SIG-M5 treated with dmso at 0.1 percent for 504 hours (cell line): ENCODE data around the gene SLC51A.
A peak's percentile ranks its signal among the peaks of the same experiment; 100 is the strongest.

Experiments
- DNase-seq: peaks from one replicate; lab custom pipeline; 2025; ENCODE audit not compliant: unreplicated experiment; lab: John Stamatoyannopoulos, UW

SLC51A gene

GRCh38 chr3:196215493-196216020 lies 777 bp upstream of the SLC51A start:
- DNase-seq: no peak

GRCh38 chr3:196216681-196217211 lies 412 bp downstream of the SLC51A start:
- no peak for DNase-seq

DNA sequence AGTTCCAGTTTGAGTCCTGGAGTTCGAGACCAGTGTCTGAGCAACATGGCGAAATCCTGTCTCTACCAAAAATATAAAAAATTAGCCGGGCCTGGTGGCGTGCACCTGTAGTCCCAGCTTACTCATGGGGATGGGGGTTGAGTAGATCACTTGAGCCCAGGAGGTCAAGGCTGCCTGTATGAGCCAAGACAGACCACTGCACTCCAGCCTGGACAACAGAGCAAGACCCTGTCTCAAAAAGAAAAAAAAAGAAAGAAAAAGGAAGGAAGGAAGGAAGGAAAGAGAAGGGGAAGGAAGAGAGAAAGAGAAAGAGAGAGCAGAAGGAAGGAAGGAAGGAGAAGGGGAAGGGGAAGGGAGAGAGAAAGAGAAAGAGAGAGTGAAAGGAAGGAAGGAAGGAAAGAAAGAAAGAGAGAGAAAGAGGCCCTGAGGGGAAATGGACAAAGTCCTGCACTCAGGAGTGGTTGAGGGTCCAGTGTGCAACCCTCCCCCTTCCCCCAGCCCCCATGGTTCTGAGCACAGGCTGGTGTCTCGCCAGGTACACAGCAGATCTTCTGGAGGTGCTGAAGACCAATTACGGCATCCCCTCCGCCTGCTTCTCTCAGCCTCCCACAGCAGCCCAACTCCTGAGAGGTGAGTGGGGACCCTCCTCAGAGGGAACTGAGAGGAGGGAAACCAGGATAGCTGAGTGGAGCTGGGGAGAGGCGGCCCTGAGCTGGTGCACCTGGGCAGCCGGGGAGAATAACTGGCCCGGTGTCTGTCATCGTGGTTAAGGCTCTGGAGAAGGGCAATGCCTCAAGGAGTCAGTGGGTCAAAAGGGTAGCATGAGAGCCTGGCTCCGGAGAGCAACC lies 1.2 kb downstream of the SLC51A start:
- DNase-seq: no peak

- DNase-seq: peak; percentile 24
These were observed 1.9 kb downstream of the SLC51A start for GRCh38 chr3:196218155-196218712.

GRCh38 chr3:196219194-196219969 lies 3.0 kb downstream of the SLC51A start:
- DNase-seq: peak; percentile 95

GRCh38 chr3:196219970-196220311 lies 3.6 kb downstream of the SLC51A start:
- DNase-seq: no peak

GRCh38 chr3:196220587-196220986 lies 4.3 kb downstream of the SLC51A start:
- DNase-seq: peak; percentile 95

GRCh38 chr3:196220991-196221390 lies 4.7 kb downstream of the SLC51A start:
- peak; percentile 78 for DNase-seq

GRCh38 chr3:196222876-196223595 lies 6.7 kb downstream of the SLC51A start:
- no peak for DNase-seq

- DNase-seq: no peak
These were observed 8.8 kb downstream of the SLC51A start for GRCh38 chr3:196225086-196225485.

- DNase-seq: no peak
These were observed 9.5 kb downstream of the SLC51A start for GRCh38 chr3:196225763-196226364.

- DNase-seq: no peak
These were observed 10.8 kb downstream of the SLC51A start for GRCh38 chr3:196227121-196227561.

DNA sequence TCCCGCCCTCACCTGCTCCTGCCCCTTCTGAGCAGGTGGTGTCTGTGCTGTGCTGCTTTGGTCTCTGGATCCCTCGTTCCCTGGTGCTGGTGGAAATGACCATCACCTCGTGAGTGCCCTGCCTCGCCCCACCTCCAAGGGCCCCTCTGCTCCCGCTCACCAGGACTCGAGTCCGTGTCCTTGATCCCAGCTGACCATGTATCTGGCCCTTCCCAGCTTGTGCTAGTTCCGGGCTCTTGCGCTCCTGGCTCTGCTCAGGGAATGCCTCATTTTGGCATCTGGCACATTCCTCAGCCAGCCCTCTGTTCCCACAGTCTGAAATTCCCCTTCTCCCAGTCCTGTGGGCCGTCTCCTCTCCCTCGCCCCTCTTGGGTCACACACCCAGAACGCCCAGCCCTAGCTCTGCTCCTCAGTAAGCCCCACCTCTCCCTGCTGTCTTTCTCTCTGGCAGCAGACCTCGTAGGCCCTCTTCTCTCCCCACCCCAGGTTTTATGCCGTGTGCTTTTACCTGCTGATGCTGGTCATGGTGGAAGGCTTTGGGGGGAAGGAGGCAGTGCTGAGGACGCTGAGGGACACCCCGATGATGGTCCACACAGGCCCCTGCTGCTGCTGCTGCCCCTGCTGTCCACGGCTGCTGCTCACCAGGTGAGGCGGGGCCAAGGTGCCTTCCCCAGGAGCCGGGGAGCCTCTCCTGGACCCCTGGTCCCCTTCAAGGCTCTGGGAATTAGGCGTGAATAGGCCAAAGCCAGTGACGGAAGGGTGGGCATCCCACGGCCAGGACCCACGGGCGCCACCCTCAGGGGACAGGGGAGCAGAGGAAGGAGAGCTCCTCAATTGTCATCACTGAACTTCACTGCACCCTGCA lies 11.5 kb downstream of the SLC51A start:
- DNase-seq: no peak

- no peak for DNase-seq
These were observed 16.0 kb downstream of the SLC51A start for GRCh38 chr3:196232154-196232881.

GRCh38 chr3:196232882-196233251 lies 16.5 kb downstream of the SLC51A start:
- no peak for DNase-seq

DNA sequence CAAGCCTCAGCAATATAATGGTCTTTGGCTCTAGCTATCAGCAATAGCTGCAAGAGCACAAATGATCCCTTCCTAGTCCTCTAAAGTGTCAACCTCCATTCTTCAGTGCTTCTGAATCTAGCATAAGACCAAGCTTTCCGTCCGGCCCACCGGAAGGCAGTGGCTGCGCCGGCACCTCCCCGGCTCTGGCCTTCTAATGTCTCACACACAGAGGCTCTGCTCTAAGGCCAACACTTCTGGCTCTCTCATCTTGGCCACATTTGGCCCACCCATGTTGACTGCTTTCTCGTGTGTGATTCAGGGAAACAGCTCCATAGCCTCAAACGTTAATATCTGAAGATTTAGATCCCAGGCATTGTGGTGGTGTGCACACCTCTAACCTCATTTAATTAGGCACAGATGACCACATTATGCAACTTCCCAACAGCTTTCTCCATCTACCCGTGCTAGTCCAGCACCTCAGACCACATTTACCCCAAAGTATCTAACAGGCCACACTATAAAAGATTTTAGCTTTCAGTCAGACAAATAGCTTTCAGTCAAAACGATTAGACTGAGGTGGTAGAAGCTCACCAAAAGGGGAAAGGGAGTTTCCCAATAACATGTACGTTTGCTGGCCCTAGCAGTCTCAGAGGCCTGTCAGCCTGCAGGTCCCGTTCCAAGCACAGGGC lies 19.3 kb downstream of the SLC51A start:
- peak; percentile 19 for DNase-seq

GRCh38 chr3:196236223-196236622 lies 19.9 kb downstream of the SLC51A start:
- DNase-seq: no peak

DNA sequence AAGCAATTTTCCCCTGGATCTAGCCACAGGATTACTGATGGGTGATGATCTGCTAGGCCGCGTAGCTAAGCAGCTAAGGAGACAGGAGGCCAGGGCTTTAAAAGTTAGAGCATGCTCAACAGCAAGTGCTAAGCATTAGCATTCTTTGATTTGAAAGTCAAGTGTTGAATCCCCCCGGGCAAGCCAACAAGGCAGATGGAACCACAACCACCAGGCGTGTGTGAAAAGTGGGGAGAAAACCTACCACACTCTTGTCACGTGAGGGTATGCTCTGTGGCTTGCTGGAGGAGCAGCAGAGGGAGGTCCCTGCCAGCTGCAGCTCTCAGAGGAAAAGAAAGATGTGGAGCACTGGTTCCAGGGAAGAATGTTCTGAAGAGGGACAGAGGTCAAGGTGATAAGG lies 20.9 kb downstream of the SLC51A start:
- DNase-seq: no peak
